ENCODE measurements around the gene SCAANT1.

DNA sequence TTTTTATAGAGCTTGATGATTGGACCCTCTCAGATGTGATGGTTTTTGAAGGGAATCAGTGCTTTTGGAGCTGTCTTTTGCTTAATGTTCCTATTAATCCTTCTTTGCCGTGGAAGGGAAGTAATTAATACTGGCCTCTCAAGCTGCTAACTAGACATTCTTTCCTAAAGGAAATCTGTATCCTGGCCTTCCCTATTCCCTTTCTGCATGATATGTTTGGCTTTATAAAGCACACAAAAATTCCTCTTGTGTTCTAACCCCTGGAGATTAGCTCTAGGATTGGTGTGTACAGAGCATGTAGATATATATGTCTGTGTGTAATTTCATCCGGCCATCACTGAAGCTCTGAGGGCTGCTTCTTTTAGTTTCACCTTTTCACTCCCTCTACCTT, 41.6 kb downstream of the SCAANT1 start:
- TF ChIP-seq, protein P1, sequence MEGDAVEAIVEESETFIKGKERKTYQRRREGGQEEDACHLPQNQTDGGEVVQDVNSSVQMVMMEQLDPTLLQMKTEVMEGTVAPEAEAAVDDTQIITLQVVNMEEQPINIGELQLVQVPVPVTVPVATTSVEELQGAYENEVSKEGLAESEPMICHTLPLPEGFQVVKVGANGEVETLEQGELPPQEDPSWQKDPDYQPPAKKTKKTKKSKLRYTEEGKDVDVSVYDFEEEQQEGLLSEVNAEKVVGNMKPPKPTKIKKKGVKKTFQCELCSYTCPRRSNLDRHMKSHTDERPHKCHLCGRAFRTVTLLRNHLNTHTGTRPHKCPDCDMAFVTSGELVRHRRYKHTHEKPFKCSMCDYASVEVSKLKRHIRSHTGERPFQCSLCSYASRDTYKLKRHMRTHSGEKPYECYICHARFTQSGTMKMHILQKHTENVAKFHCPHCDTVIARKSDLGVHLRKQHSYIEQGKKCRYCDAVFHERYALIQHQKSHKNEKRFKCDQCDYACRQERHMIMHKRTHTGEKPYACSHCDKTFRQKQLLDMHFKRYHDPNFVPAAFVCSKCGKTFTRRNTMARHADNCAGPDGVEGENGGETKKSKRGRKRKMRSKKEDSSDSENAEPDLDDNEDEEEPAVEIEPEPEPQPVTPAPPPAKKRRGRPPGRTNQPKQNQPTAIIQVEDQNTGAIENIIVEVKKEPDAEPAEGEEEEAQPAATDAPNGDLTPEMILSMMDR (IDR thresholded peaks at IDR 0.05), result no peak
- no peak for TF ChIP-seq EP300 (IDR thresholded peaks at IDR 0.05)
- TF ChIP-seq POLR2A (IDR thresholded peaks at IDR 0.05), result no peak
